BLaER1 treated with 17β-estradiol and CSF1 and Interleukin-3, amounts not matched to agents 10 nM and 100 nM (cell line): Measurements from ENCODE around the gene PARVB.

ENCODE experiments used
- H3K27ac ChIP-seq, 11 experiments: shearing (Covaris generic); formaldehyde crosslinking; 2 replicates each; pipeline ENCODE4 v1.8.1; 2022
- H3K27me3 ChIP-seq, 11 experiments: shearing (Covaris generic); formaldehyde crosslinking; 2 replicates each; pipeline ENCODE4 v1.8.1; 2022
- H3K36me3 ChIP-seq, 11 experiments: shearing (Covaris generic); formaldehyde crosslinking; 2 replicates each; pipeline ENCODE4 v1.8.1; 2022
- H3K4me1 ChIP-seq, 10 experiments: shearing (Covaris generic); formaldehyde crosslinking; 2 replicates each; pipeline ENCODE4 v1.8.1; 2022
- H3K4me2 ChIP-seq, 11 experiments: shearing (Covaris generic); formaldehyde crosslinking; 2 replicates each; pipeline ENCODE4 v1.8.1; 2022
- H3K4me3 ChIP-seq, 10 experiments: shearing (Covaris generic); formaldehyde crosslinking; 2 replicates each; pipeline ENCODE4 v1.8.1; 2022
- H3K9ac ChIP-seq, 11 experiments: shearing (Covaris generic); formaldehyde crosslinking; 2 replicates each; pipeline ENCODE4 v1.8.1; 2022
- H3K9me3 ChIP-seq, 11 experiments: shearing (Covaris generic); formaldehyde crosslinking; replicated peaks in 1 of 11; 2 replicates each; pipeline ENCODE4 v1.8.1; 2022
- H4K20me1 ChIP-seq, 11 experiments: shearing (Covaris generic); formaldehyde crosslinking; 2 replicates each; pipeline ENCODE4 v1.8.1; 2022
- Cebpa-rat ChIP-seq, 11 experiments: shearing (Covaris generic); IDR thresholded peaks; 2 replicates each; pipeline ENCODE4 v1.8.1; 2022

Gene PARVB

DNA sequence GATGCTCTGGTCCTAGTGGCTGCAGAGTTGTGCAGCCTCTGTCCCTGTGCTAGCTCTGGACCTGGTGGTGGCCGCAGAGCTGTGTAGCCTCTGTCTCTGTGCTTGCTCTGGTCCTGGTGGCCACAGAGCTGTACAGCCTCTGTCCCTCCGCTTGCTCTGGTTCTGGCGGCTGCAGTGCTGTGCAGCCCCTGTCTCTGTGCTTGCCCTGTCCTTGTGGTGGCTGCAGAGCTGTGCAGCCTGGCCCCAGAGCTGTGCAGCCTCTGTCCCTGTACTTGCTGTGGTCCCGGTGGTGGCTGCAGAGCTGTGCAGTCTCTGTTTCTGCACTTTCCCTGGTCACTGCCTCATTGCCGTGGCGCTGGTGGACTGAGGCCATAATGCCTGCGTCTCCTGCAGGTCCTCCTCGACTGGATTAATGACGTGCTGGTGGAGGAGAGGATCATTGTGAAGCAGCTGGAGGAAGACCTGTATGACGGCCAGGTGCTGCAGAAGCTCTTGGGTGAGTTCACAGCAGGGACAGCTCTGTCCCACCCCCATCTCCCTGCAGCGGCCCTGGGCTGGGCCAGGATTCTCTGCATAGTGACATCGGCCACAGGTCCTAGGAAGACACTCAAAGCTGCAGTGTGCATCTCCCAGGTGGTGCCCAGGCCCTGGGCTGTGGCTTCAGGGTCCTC, 94.7 kb downstream of the PARVB start:
- H3K27me3 ChIP-seq = no peaks in the 10 kb centered on the region
- H3K4me3 ChIP-seq = no peak overlapping the region
- H3K36me3 ChIP-seq = peaks cover 0 to 62% (median 0%) of the 10 kb centered on the region in 11 experiments; a peak in 7 of 22 replicates
- H3K4me1 ChIP-seq = peaks cover 9 to 21% (median 18%) of the 10 kb centered on the region in 10 experiments; a peak in 18 of 20 replicates
- TF ChIP-seq Cebpa-rat (IDR thresholded peaks at IDR 0.05) = no peak
- no peak overlapping the region for H3K27ac ChIP-seq
- peaks cover 0 to 6% (median 0%) of the 10 kb centered on the region in 11 experiments; a peak in 3 of 22 replicates for H4K20me1 ChIP-seq
- H3K9ac ChIP-seq = no peak overlapping the region
- no peak overlapping the region for H3K4me2 ChIP-seq
- peaks cover 0 to 22% (median 11%) of the 10 kb centered on the region in 11 experiments; a peak in 12 of 22 replicates for H3K9me3 ChIP-seq

DNA sequence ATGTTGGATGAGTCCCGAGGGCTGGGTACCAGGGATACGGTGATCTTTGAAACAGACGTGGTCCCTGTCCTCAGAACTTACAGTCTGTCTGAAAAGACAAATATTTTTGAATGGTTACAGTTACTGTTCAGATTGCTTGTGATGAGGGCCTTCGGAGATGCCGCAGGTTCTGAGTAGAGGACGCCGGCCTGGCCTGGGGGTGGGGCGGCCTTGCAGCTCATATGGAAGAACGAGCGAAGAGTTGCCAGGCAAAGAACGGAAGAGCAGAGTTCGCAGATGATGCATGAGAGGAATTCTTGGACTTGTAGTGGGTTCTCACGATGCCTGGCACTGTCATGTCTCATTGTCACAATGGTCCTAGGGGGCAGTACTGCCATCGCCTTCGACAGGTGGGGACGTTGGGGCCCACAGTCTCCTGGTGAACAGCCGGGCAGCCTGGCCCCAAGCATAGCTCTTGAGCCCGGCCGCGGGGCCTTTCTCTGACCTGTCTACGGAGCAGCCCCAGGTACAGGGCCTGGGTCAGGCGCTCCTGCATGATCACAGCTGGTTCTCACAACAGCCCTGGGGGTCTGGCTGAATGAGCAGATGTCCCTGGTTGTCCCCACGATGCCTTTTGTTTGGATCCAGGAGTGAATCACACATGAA, 95.7 kb downstream of the PARVB start:
- H3K9me3 ChIP-seq = peaks cover 0 to 26% (median 11%) of the 10 kb centered on the region in 11 experiments; a peak in 12 of 22 replicates
- no peak overlapping the region for H3K4me3 ChIP-seq
- H3K36me3 ChIP-seq = peaks cover 0 to 72% (median 0%) of the 10 kb centered on the region in 11 experiments; a peak in 7 of 22 replicates
- peaks cover 0 to 6% (median 0%) of the 10 kb centered on the region in 11 experiments; a peak in 3 of 22 replicates for H4K20me1 ChIP-seq
- H3K4me2 ChIP-seq = no peak overlapping the region
- H3K27ac ChIP-seq = no peak overlapping the region
- no peak overlapping the region for H3K9ac ChIP-seq
- no peaks in the 10 kb centered on the region for H3K27me3 ChIP-seq
- no peak for TF ChIP-seq Cebpa-rat (IDR thresholded peaks at IDR 0.05)
- peaks cover 9 to 21% (median 18%) of the 10 kb centered on the region in 10 experiments; a peak in 18 of 20 replicates for H3K4me1 ChIP-seq

DNA sequence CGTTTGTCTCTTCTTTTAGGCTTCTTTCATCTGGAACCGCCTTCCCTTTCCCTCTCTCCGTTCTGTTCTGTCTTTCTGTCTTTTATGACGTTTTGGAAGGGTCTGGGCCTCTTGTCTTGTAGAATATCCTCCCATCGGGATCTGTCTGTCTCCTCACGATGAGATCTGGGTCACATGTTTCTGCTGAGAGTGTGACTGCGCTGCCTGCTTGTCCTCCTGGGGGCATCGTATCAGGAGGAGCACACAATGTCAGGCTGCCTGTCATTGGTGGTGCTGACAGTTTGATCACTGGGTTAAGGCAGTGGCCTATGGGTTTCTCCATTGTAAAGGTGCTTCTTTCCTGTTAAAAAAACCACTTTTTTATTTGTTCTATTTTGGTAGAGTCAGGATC, 96.2 kb downstream of the PARVB start:
- H3K27ac ChIP-seq = no peak overlapping the region
- H3K9me3 ChIP-seq = peaks cover 0 to 31% (median 12%) of the 10 kb centered on the region in 11 experiments; a peak in 14 of 22 replicates
- peaks cover 0 to 6% (median 0%) of the 10 kb centered on the region in 11 experiments; a peak in 3 of 22 replicates for H4K20me1 ChIP-seq
- H3K27me3 ChIP-seq = no peaks in the 10 kb centered on the region
- H3K4me2 ChIP-seq = no peak overlapping the region
- no peak for TF ChIP-seq Cebpa-rat (IDR thresholded peaks at IDR 0.05)
- H3K36me3 ChIP-seq = peaks cover 0 to 77% (median 0%) of the 10 kb centered on the region in 11 experiments; a peak in 7 of 22 replicates
- no peak overlapping the region for H3K4me3 ChIP-seq
- H3K9ac ChIP-seq = no peak overlapping the region
- H3K4me1 ChIP-seq = peaks cover 9 to 21% (median 18%) of the 10 kb centered on the region in 10 experiments; a peak in 18 of 20 replicates

DNA sequence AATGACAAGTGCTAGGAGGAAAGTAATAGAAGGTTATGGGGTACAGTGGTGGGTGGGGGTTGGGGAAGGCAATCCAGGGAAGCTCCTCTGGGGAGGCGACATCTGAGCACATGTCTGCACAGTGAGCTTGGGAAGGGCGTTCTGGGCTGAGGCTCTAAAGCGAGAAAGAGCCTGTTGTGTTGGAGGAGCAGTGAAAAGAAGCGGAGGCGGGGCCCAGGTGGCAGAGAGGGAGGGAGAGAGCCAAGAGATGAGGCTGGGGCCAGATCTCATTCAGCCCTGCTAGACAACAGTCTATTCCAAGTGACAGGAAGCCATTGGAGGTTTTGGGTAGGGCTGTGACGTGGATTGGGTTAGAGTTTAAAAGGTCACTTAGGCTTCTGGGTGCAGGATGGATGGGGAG, 101.3 kb downstream of the PARVB start:
- H3K9ac ChIP-seq = no peak overlapping the region
- H3K9me3 ChIP-seq = peaks cover 32 to 54% (median 39%) of the 10 kb centered on the region in 11 experiments
- H3K27ac ChIP-seq = no peak overlapping the region
- peaks cover 0 to 17% (median 0%) of the 10 kb centered on the region in 10 experiments; a peak in 8 of 20 replicates for H3K4me1 ChIP-seq
- H3K36me3 ChIP-seq = peaks cover 0 to 73% (median 7%) of the 10 kb centered on the region in 11 experiments; a peak in 8 of 22 replicates
- H3K4me3 ChIP-seq = no peak overlapping the region
- H3K27me3 ChIP-seq = no peaks in the 10 kb centered on the region
- no peak overlapping the region for H3K4me2 ChIP-seq
- peaks cover 0 to 9% (median 0%) of the 10 kb centered on the region in 11 experiments; a peak in 3 of 22 replicates for H4K20me1 ChIP-seq
- TF ChIP-seq Cebpa-rat (IDR thresholded peaks at IDR 0.05) = no peak

DNA sequence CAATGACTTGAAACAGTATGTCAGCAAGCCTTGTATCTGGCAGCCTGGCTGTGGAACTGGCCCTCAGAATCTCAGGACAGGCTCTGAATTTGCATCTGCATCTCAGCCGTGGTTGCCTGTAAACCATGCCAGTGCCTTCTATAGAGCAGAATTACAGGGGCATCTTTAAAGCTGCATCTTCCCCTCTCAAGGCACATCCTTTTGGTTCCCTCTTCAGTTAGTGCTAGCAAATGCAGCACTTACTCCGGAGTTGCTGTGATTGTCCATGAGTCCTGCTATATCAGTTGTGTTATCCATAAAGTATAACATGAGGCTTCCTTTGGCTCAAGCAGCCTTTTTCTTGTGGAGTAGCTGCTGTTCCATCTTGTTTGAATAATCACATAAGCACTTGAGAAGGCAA, 102.7 kb downstream of the PARVB start:
- H3K27me3 ChIP-seq = no peaks in the 10 kb centered on the region
- H3K9ac ChIP-seq = no peak overlapping the region
- H3K4me3 ChIP-seq = no peak overlapping the region
- H3K4me1 ChIP-seq = peaks cover 0 to 17% (median 0%) of the 10 kb centered on the region in 10 experiments; a peak in 8 of 20 replicates
- peaks cover 0 to 66% (median 8%) of the 10 kb centered on the region in 11 experiments; a peak in 9 of 22 replicates for H3K36me3 ChIP-seq
- peaks cover 0 to 11% (median 0%) of the 10 kb centered on the region in 11 experiments; a peak in 3 of 22 replicates for H4K20me1 ChIP-seq
- no peak overlapping the region for H3K27ac ChIP-seq
- no peak for TF ChIP-seq Cebpa-rat (IDR thresholded peaks at IDR 0.05)
- H3K4me2 ChIP-seq = no peak overlapping the region
- peaks cover 27 to 42% (median 32%) of the 10 kb centered on the region in 11 experiments for H3K9me3 ChIP-seq

DNA sequence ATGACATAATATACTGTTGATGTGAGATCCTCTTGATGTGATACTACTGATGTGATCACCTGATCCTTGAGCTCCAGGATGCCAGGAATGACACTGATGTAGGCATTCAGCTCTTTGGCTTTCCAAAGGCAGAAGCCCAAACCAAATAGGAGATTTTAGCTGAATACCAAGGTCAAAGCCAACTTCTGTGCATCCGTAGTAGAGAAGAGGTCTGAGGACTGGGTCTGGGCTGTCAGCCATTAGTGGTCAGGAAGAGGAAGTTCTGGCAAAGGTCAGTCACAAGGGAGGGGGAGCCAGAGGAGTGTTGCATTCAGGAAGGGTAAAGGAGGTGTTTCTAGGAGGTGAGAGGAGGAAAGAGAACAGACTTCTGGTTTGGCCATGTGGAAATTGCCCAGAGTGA, 103.3 kb downstream of the PARVB start:
- Histone ChIP-seq H3K9me3 (peaks cover 27 to 38% (median 32%) of the 10 kb centered on the region in 11 experiments), H4K20me1 (peaks cover 0 to 11% (median 0%) of the 10 kb centered on the region in 11 experiments; a peak in 3 of 22 replicates), H3K4me2 (no peak overlapping the region), H3K4me1 (peaks cover 0 to 17% (median 0%) of the 10 kb centered on the region in 10 experiments; a peak in 8 of 20 replicates), H3K27ac (no peak overlapping the region), H3K27me3 (no peaks in the 10 kb centered on the region), H3K9ac (no peak overlapping the region), H3K36me3 (peaks cover 0 to 66% (median 8%) of the 10 kb centered on the region in 11 experiments; a peak in 9 of 22 replicates), H3K4me3 (no peak overlapping the region)
- no peak for TF ChIP-seq Cebpa-rat (IDR thresholded peaks at IDR 0.05)

DNA sequence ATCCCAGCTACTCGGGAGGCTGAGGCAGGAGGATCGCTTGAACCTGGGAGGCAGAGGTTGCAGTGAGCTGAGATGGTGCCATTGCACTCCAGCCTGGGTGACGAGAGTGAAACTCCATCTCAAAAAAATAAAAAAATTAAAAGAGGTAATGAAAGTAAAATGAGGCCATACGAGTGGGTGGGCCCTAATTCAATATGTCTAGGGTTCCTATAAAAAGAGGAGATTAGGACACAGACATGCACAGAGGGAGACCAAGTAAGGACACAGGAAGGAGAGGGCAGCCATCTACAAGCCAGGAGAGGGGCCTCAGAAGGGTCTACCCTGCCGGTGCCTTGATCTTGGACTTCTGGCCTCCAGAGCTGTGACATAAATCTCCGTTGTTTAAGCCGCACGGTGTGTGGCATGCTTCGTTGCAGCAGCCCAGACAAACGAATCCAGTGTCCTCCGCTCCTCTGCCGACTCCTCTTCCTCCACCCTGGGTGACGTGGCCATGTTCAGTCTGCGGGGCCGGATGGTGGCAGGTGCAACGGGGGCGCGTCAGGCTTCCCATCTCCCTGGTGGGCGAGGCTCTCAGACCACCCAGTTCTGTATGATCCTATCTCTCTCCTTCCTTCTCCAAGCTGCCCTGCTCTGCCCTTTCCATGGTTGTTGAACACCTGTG, 105.0 kb downstream of the PARVB start:
- TF ChIP-seq Cebpa-rat (IDR thresholded peaks at IDR 0.05) = no peak

DNA sequence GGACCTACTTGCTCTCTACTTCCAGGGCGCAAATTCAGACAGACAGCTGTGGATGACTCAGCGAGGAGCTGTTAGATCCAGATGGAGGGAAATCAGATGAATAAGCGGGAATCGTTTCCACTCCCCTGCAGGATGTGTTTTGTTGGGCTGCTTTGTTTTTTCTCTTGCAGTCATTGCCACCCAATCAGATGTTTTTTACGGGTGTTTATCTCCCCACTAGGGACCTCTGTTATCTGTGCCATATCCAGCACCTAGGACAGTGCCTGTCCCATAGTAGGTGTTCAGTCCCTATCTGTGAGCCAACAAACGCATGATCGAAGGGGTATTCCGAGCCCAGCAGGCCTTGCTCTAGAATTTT, 105.5 kb downstream of the PARVB start:
- Histone ChIP-seq H3K9me3 (peaks cover 27 to 36% (median 32%) of the 10 kb centered on the region in 11 experiments), H3K27me3 (no peaks in the 10 kb centered on the region), H3K27ac (no peak overlapping the region), H3K4me3 (no peak overlapping the region), H4K20me1 (peaks cover 0 to 11% (median 0%) of the 10 kb centered on the region in 11 experiments; a peak in 3 of 22 replicates), H3K9ac (no peak overlapping the region), H3K36me3 (peaks cover 0 to 67% (median 8%) of the 10 kb centered on the region in 11 experiments; a peak in 9 of 22 replicates), H3K4me2 (0 out of 22 replicates have a peak overlapping the region, but pooled peaks of 1 of the 11 experiments have one; percentile 13), H3K4me1 (peaks cover 0 to 17% (median 0%) of the 10 kb centered on the region in 10 experiments; a peak in 8 of 20 replicates)
- no peak for TF ChIP-seq Cebpa-rat (IDR thresholded peaks at IDR 0.05)

More for the DNA sequence above, 105.0 kb downstream of the PARVB start:
- no peak overlapping the region for H3K9ac ChIP-seq
- H3K9me3 ChIP-seq = peaks cover 27 to 36% (median 32%) of the 10 kb centered on the region in 11 experiments
- no peak overlapping the region for H3K27ac ChIP-seq
- no peaks in the 10 kb centered on the region for H3K27me3 ChIP-seq
- H3K4me1 ChIP-seq = peaks cover 0 to 17% (median 0%) of the 10 kb centered on the region in 10 experiments; a peak in 8 of 20 replicates
- peaks cover 0 to 67% (median 8%) of the 10 kb centered on the region in 11 experiments; a peak in 9 of 22 replicates for H3K36me3 ChIP-seq
- H3K4me3 ChIP-seq = no peak overlapping the region
- peaks cover 0 to 11% (median 0%) of the 10 kb centered on the region in 11 experiments; a peak in 3 of 22 replicates for H4K20me1 ChIP-seq
- peak overlapping the region in 3 of 11 experiments; percentile 13 to 35 (median 14); a peak in 3 of 22 replicates for H3K4me2 ChIP-seq
